Spleen (tissue), 7 donors: Measurements from ENCODE around the gene LYL1.

Experiments used
- CTCF ChIP-seq, 11 experiments: fragments of 200-600 bp in 7 of 11; fragments of 450-650 bp in 4 of 11; sonication (generic) in 4 of 11; IDR thresholded peaks in 8 of 11; conservative IDR thresholded peaks in 3 of 11; 1 replicate in 7 of 11; 2 replicates in 4 of 11; pipeline versions ENCODE4 v1.4.0 to v1.8.0; 2016 to 2021; ENCODE audit warnings: antibody characterized with exemption in 11 of 11, inconsistent platforms in 4 of 11, mild to moderate bottlenecking in 1 of 11
- POLR2A ChIP-seq, 3 donors: fragments of 450-650 bp; IDR thresholded peaks; one replicate each; pipeline ENCODE4 v1.5.1; 2017; ENCODE audit warnings: antibody characterized with exemption in 3 of 3, mild to moderate bottlenecking in 1 of 3
- donor health status: DM: no; HTN: no; CAD: no; lungs with moderate emphysema.
- donor health status: DM: no; HTN: no; CAD: no.
- donor health status: DM: no; HTN: no; CAD: no.

GRCh38 chr19:13094771-13095392, 7.8 kb downstream of the LYL1 start:
- TF ChIP-seq CTCF (IDR thresholded peaks at IDR 0.05 in 8 of 11, conservative IDR thresholded peaks at IDR 0.05 in 3 of 11) (no peak), POLR2A (IDR thresholded peaks at IDR 0.05) (no peak)
